ENCODE measurements around the gene CD27. TPM values are rescaled to one million over a fixed set of nuclear protein-coding genes. Genes with fewer than 3 reads are reported as not detected.

The CD27 gene
- total and polyA plus RNA-seq, 2 of the 8 experiments (the other 6 are each of a cell fraction or from before 2014, with no cell fraction given), result 0.28 to 0.39 TPM

- CTCF ChIA-PET (ENCODE audit: partially characterized antibody), result interaction anchor here (0.6 to 10.5 kb wide), 12 partner anchors 9 to 134 kb away, joined by 3 to 202 read pairs (median 4); partner anchors contain the start of genes CD27, TAPBPL and VAMP1
- WGBS, 2 experiments (ENCODE audit: extremely low coverage in 1 of 2, insufficient coverage in 1 of 2, insufficient read length in 1 of 2, insufficient replicate concordance in 2 of 2, low coverage in 1 of 2, low lambda C conversion rate in 2 of 2, missing lambda C conversion rate in 1 of 2), result 91% methylated on average over 15 of the region's 15 CpGs; no CpG with 5 or more reads in 1 of the 2 experiments
- DNase-seq (ENCODE audit: low read depth in 1 of 2, low spot score in 2 of 2) (no peak), FAIRE-seq (no peak)
- Histone ChIP-seq H4K20me1 (replicated peaks in 1 of 2; ENCODE audit: control insufficient read depth in 1 of 2, insufficient read depth in 2 of 2, low read length in 2 of 2) (peaks cover 0 to 4% of the 10 kb centered on the region in 2 experiments), H3K9ac (replicated peaks in 1 of 4; ENCODE audit: extremely low read depth in 1 of 4, low read depth in 3 of 4, low read length in 3 of 4) (no peak overlapping the region), H3K79me1 (ENCODE audit: low read depth, low read length) (no peaks in the 10 kb centered on the region), H4K5ac (ENCODE audit: insufficient read length, low read depth, low read length) (no peak overlapping the region), H2AFZ (ENCODE audit: low read length) (no peak overlapping the region), H3K27me3 (replicated peaks in 1 of 4; ENCODE audit: control insufficient read depth in 3 of 4, extremely low read depth in 1 of 4, insufficient read depth in 3 of 4, low read length in 3 of 4) (no peaks in the 10 kb centered on the region), H2BK20ac (ENCODE audit: low read length) (no peak overlapping the region), H2BK5ac (ENCODE audit: low read depth, low read length) (no peak overlapping the region), H3K4me3 (ENCODE audit: extremely low read depth in 1 of 4, insufficient read depth in 2 of 4, low read depth in 3 of 4, low read length in 4 of 4) (no peak overlapping the region), H2BK15ac (ENCODE audit: low read length) (no peak overlapping the region), H4K8ac (ENCODE audit: extremely low read depth, insufficient read depth, low read length) (no peak overlapping the region), H3K9me3 (ENCODE audit: insufficient read depth in 2 of 2, low read depth in 1 of 2, low read length in 1 of 2) (no peaks in the 10 kb centered on the region), H3K23me2 (ENCODE audit: low read depth, low read length) (no peaks in the 10 kb centered on the region), H2BK12ac (ENCODE audit: low read depth, low read length) (no peak overlapping the region), H2BK120ac (replicated peaks; ENCODE audit: low read depth, low read length) (no peak overlapping the region), H3K23ac (ENCODE audit: insufficient read length) (no peak overlapping the region), H3K27ac (ENCODE audit: low read depth, low read length) (no peak overlapping the region), H2AK5ac (ENCODE audit: low read depth, low read length) (no peak overlapping the region), H3K18ac (ENCODE audit: extremely low read depth, low read length) (no peak overlapping the region), H3K56ac (replicated peaks; ENCODE audit: insufficient read length, low read depth, low read length) (no peak overlapping the region), H3K14ac (ENCODE audit: insufficient read length) (no peak overlapping the region), H3K79me2 (ENCODE audit: control insufficient read depth in 1 of 2, insufficient read depth in 2 of 2, low read length in 2 of 2) (no peaks in the 10 kb centered on the region), H3K4ac (replicated peaks; ENCODE audit: insufficient read length, low read depth, low read length) (no peak overlapping the region), H3K4me1 (replicated peaks in 1 of 4; ENCODE audit: control insufficient read depth in 3 of 4, insufficient read depth in 4 of 4, low read length in 3 of 4) (no peaks in the 10 kb centered on the region), H3K4me2 (ENCODE audit: insufficient read depth in 1 of 2, low read depth in 2 of 2, low read length in 2 of 2) (no peak overlapping the region), H3K36me3 (ENCODE audit: control insufficient read depth in 2 of 4, insufficient read depth in 4 of 4, low read length in 3 of 4) (peaks cover 5 to 40% (median 26%) of the 10 kb centered on the region in 4 experiments), H4K91ac (replicated peaks; ENCODE audit: insufficient read length, low read length) (no peak overlapping the region)
- POLR2A ChIA-PET (ENCODE audit: partially characterized antibody), result interaction anchor here (0.6 to 8.8 kb wide), 13 partner anchors 9 to 135 kb away, joined by 3 to 78 read pairs (median 4); partner anchors contain the start of genes CD27, MRPL51, TAPBPL and VAMP1
- TF ChIP-seq SP2 (IDR thresholded peaks at IDR 0.05; ENCODE audit: low read length), result no peak
- no peak for TF ChIP-seq CBX8 (IDR thresholded peaks at IDR 0.05; ENCODE audit: borderline replicate concordance, low read depth, low read length)
- no peak for TF ChIP-seq KDM4A (IDR thresholded peaks at IDR 0.05; ENCODE audit: low read depth, low read length, severe bottlenecking)
- no peak for TF ChIP-seq TBP (IDR thresholded peaks at IDR 0.05; ENCODE audit: low read depth, low read length)
- TF ChIP-seq RXRA (IDR thresholded peaks at IDR 0.05; ENCODE audit: insufficient read depth, low read depth, low read length), result no peak
- TF ChIP-seq JUN (IDR thresholded peaks at IDR 0.05; ENCODE audit: low read depth, low read length), result no peak
- TF ChIP-seq SIX5 (IDR thresholded peaks at IDR 0.05; ENCODE audit: low read depth, low read length), result no peak
- TF ChIP-seq SUZ12 (IDR thresholded peaks at IDR 0.05; ENCODE audit: low read length), result no peak
- TF ChIP-seq E2F6 (IDR thresholded peaks at IDR 0.05), result no peak
- no peak for TF ChIP-seq SP1 (IDR thresholded peaks at IDR 0.05; ENCODE audit: low read depth, low read length)
- TF ChIP-seq USF2 (IDR thresholded peaks at IDR 0.05; ENCODE audit: low read length), result no peak
Measured at GRCh38 chr12:6461401-6462233, 16.9 kb downstream of the CD27 start.
